ENCODE results near the gene PACRG. TPM values are rescaled to one million over a fixed set of nuclear protein-coding genes. Genes with fewer than 3 reads are reported as not detected.

PACRG gene
- total and polyA plus RNA-seq, 2 donors (not counting 3 experiments of a cell fraction or from before 2014, with no cell fraction given): 0.08 TPM; not detected in 1

DNA sequence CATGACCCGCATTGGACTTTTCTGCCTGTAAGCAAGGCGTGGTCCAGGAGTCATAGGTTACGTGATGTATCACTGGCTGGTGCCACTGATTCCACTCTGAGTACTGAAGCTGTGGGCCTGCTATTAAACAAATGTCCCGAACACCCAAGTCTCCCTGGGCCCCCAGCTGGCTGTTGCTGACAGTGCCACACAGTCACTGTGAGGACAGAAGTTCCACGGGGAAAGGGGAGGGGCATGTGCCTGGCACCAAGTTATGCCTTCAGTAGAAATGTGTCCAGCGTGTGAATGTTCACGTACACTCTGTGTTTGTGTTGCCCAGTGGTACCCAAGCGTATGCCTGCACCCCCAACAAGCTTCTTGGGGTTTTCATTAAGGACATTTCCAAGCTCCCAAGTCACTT is 515.3 kb downstream of the PACRG start:
- Histone ChIP-seq H4K20me1 (replicated peaks; ENCODE audit: control insufficient read depth, extremely low read depth, insufficient read depth, low read length) (no peaks in the 10 kb centered on the region), H3K9me1 (replicated peaks; ENCODE audit: control insufficient read depth, extremely low read depth, insufficient read depth, low read length) (no peaks in the 10 kb centered on the region), H3K27me3 (ENCODE audit: control insufficient read depth in 2 of 2, insufficient read depth in 2 of 2, low read length in 2 of 2) (no peaks in the 10 kb centered on the region), H3K9ac (replicated peaks; ENCODE audit: extremely low read depth, insufficient read depth, low read length) (no peak overlapping the region), H3K4me2 (ENCODE audit: insufficient read depth, low read length) (no peak overlapping the region), H3K4me1 (ENCODE audit: control insufficient read depth, extremely low read depth, insufficient read depth, low read length) (no peaks in the 10 kb centered on the region), H3K79me2 (ENCODE audit: control insufficient read depth, insufficient read depth, low read length) (no peaks in the 10 kb centered on the region), H3K4me3 (replicated peaks in 1 of 3; ENCODE audit: insufficient read depth in 1 of 3, low read depth in 1 of 3, low read length in 3 of 3) (no peak overlapping the region), H3K27ac (ENCODE audit: insufficient read depth, low read depth, low read length) (no peak overlapping the region), H3K9me3 (replicated peaks; ENCODE audit: control insufficient read depth, insufficient read depth, low read length) (no peaks in the 10 kb centered on the region), H2AFZ (ENCODE audit: low read depth, low read length) (no peak overlapping the region), H3K36me3 (ENCODE audit: control insufficient read depth in 2 of 2, extremely low read depth in 1 of 2, insufficient read depth in 2 of 2, low read length in 2 of 2) (no peaks in the 10 kb centered on the region)
- FAIRE-seq (no peak), DNase-seq (ENCODE audit: low read depth, low spot score) (no peak)
- ChIA-PET POLR2A (no interaction called here), CTCF (no interaction called here)
- intact Hi-C loops (cut with micrococcal nuclease) (no loop called here), dilution Hi-C loops (cut with MboI; ENCODE audit: extremely low pct_ligation_motif_present, low sequenced_read_pairs) (no loop called here)
- BruUV-seq (replicated peaks): no TSS peak
- no peak for TF ChIP-seq POLR2A (IDR thresholded peaks at IDR 0.05; ENCODE audit: low read depth, low read length)

- Histone ChIP-seq H3K9me1 (replicated peaks; ENCODE audit: control insufficient read depth, extremely low read depth, insufficient read depth, low read length) (no peaks in the 10 kb centered on the region), H4K20me1 (replicated peaks; ENCODE audit: control insufficient read depth, extremely low read depth, insufficient read depth, low read length) (no peaks in the 10 kb centered on the region), H3K79me2 (ENCODE audit: control insufficient read depth, insufficient read depth, low read length) (no peaks in the 10 kb centered on the region), H3K9ac (replicated peaks; ENCODE audit: extremely low read depth, insufficient read depth, low read length) (no peak overlapping the region), H3K27ac (ENCODE audit: insufficient read depth, low read depth, low read length) (no peak overlapping the region), H3K4me3 (replicated peaks in 1 of 3; ENCODE audit: insufficient read depth in 1 of 3, low read depth in 1 of 3, low read length in 3 of 3) (no peak overlapping the region), H3K4me2 (ENCODE audit: insufficient read depth, low read length) (no peak overlapping the region), H3K27me3 (ENCODE audit: control insufficient read depth in 2 of 2, insufficient read depth in 2 of 2, low read length in 2 of 2) (no peaks in the 10 kb centered on the region), H3K4me1 (ENCODE audit: control insufficient read depth, extremely low read depth, insufficient read depth, low read length) (no peaks in the 10 kb centered on the region), H3K36me3 (ENCODE audit: control insufficient read depth in 2 of 2, extremely low read depth in 1 of 2, insufficient read depth in 2 of 2, low read length in 2 of 2) (no peaks in the 10 kb centered on the region), H3K9me3 (replicated peaks; ENCODE audit: control insufficient read depth, insufficient read depth, low read length) (no peaks in the 10 kb centered on the region), H2AFZ (ENCODE audit: low read depth, low read length) (peak overlapping the region; percentile 68)
- TF ChIP-seq POLR2A (IDR thresholded peaks at IDR 0.05; ENCODE audit: low read depth, low read length): no peak
- no peak for TF ChIP-seq POLR2AphosphoS5 (IDR thresholded peaks at IDR 0.05; ENCODE audit: insufficient read depth, low read depth, low read length)
- TF ChIP-seq, protein P1, sequence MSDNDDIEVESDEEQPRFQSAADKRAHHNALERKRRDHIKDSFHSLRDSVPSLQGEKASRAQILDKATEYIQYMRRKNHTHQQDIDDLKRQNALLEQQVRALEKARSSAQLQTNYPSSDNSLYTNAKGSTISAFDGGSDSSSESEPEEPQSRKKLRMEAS (IDR thresholded peaks at IDR 0.05; ENCODE audit: insufficient read depth, insufficient read length): no peak
- TF ChIP-seq CTCF (IDR thresholded peaks at IDR 0.05; ENCODE audit: extremely low read depth in 1 of 2, insufficient read depth in 1 of 2, low read depth in 1 of 2, low read length in 2 of 2): no peak
- TF ChIP-seq EZH2 (IDR thresholded peaks at IDR 0.05; ENCODE audit: borderline replicate concordance, low read depth, low read length, severe bottlenecking): no peak
- no peak for TF ChIP-seq GATA2 (IDR thresholded peaks at IDR 0.05; ENCODE audit: insufficient read depth, insufficient read length, low read depth, low read length)
- TF ChIP-seq MYC (IDR thresholded peaks at IDR 0.05; ENCODE audit: low read depth, low read length): no peak
- no peak for TF ChIP-seq JUN (IDR thresholded peaks at IDR 0.05; ENCODE audit: borderline replicate concordance, insufficient read depth, insufficient read length, low read depth)
- TF ChIP-seq FOS (IDR thresholded peaks at IDR 0.05; ENCODE audit: borderline replicate concordance, insufficient read depth, low read length): no peak
- CTCF ChIA-PET: interaction anchor here (0.8 to 2.0 kb wide), 3 partner anchors 10 to 17 kb away, joined by 3 to 6 read pairs (median 4); no protein-coding TSS in a partner anchor
- intact Hi-C loops (cut with micrococcal nuclease): no loop called here
- DNase-seq (ENCODE audit: low read depth, low spot score) (peak; percentile 19), FAIRE-seq (no peak)
- dilution Hi-C loops (cut with MboI; ENCODE audit: extremely low pct_ligation_motif_present, low sequenced_read_pairs): no loop called here
- no TSS peak for BruUV-seq (replicated peaks)
- POLR2A ChIA-PET: no interaction called here
Measured at GRCh38 chr6:163243692-163244589, 516.2 kb downstream of the PACRG start.
